Nephron (organoid): ENCODE data around the gene MLANA.

Source experiments
- H3K27ac Mint-ChIP-seq, 3 experiments: 2 replicates each; pipeline ENCODE4 v1.8.0; 2020; ENCODE audit warnings: mixed read lengths in 3 of 3, mild to moderate bottlenecking in 2 of 3, moderate library complexity in 1 of 3
- H3K27me3 Mint-ChIP-seq: 2 replicates; pipeline ENCODE4 v1.8.0; 2021; ENCODE audit warnings: low read depth, mild to moderate bottlenecking, moderate library complexity, mixed read lengths
- H3K36me3 Mint-ChIP-seq: 2 replicates; pipeline ENCODE4 v1.8.0; 2020; ENCODE audit warnings: low read depth, mixed read lengths
- H3K4me1 Mint-ChIP-seq: 2 replicates; pipeline ENCODE4 v1.8.0; 2020; ENCODE audit warnings: mixed read lengths
- H3K4me3 Mint-ChIP-seq, 3 experiments: 2 replicates each; pipeline ENCODE4 v1.8.0; 2020; ENCODE audit warnings: mild to moderate bottlenecking in 3 of 3, mixed read lengths in 3 of 3, moderate library complexity in 2 of 3
- H3K9me3 Mint-ChIP-seq: 2 replicates; pipeline ENCODE4 v1.8.0; 2020; ENCODE audit warnings: mixed read lengths
- CTCF ChIP-seq, 3 experiments: fragments of 200-600 bp; sonication (generic); IDR thresholded peaks; one replicate each; pipeline ENCODE4 v1.5.0; 2021; ENCODE audit warnings: antibody characterized with exemption in 3 of 3; ENCODE audit not compliant: unreplicated experiment in 3 of 3

Gene MLANA

GRCh38 chr9:5893134-5893505 lies 2.4 kb downstream of the MLANA start:
- Mint-ChIP-seq H3K36me3 (peaks cover 12% of the 10 kb centered on the region), H3K27ac (no peak overlapping the region), H3K27me3 (no peaks in the 10 kb centered on the region), H3K4me1 (peaks cover 21% of the 10 kb centered on the region), H3K4me3 (no peak overlapping the region), H3K9me3 (no peaks in the 10 kb centered on the region)
- TF ChIP-seq CTCF (IDR thresholded peaks at IDR 0.05; ENCODE audit: unreplicated experiment in 3 of 3), result no peak

DNA sequence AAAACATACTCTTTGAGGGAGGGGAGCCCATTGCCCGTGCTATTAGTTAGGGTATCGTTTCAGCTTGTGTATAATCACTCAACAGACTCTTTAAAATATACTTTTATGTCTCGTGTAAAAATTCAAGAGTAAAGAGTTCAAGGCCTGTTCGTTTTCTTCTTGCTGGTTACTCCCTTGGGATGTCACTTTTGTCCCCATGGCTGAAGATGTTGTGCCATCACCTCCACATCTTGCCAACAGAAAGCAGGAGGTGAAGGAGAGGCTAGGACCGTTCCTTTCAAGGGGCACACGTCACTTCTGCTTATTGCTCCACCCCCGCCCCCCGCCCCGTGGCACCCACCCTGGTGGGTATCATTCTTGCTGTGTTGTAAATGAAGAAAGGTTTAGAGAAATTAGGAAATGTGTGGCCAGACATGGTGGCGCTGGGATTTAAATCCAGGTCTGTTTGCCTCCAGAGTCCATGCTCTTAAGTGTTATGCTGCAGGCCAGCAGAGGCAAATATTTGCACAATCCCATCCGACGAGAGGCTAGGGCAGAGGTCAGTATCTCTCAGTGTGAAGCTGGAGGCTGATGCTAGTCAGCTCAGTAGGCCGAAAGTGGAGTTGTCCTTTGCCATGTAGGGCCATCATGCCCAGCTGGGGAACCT lies 3.0 kb downstream of the MLANA start:
- Mint-ChIP-seq H3K27me3 (no peaks in the 10 kb centered on the region), H3K36me3 (peaks cover 18% of the 10 kb centered on the region), H3K9me3 (no peaks in the 10 kb centered on the region), H3K4me1 (peaks cover 21% of the 10 kb centered on the region), H3K27ac (no peak overlapping the region), H3K4me3 (no peak overlapping the region)
- TF ChIP-seq CTCF (IDR thresholded peaks at IDR 0.05; ENCODE audit: unreplicated experiment in 3 of 3), result no peak

GRCh38 chr9:5894237-5894959 lies 3.7 kb downstream of the MLANA start:
- Mint-ChIP-seq H3K27me3 (no peaks in the 10 kb centered on the region), H3K27ac (no peak overlapping the region), H3K9me3 (no peaks in the 10 kb centered on the region), H3K36me3 (peaks cover 21% of the 10 kb centered on the region), H3K4me3 (no peak overlapping the region), H3K4me1 (peaks cover 21% of the 10 kb centered on the region)
- TF ChIP-seq CTCF (IDR thresholded peaks at IDR 0.05; ENCODE audit: unreplicated experiment in 3 of 3), result no peak

- Mint-ChIP-seq H3K9me3 (no peaks in the 10 kb centered on the region), H3K4me3 (no peak overlapping the region), H3K27me3 (no peaks in the 10 kb centered on the region), H3K36me3 (peaks cover 21% of the 10 kb centered on the region), H3K4me1 (peaks cover 25% of the 10 kb centered on the region), H3K27ac (no peak overlapping the region)
- no peak for TF ChIP-seq CTCF (IDR thresholded peaks at IDR 0.05; ENCODE audit: unreplicated experiment in 3 of 3)
Measured at GRCh38 chr9:5895782-5896181, 5.1 kb downstream of the MLANA start.

- no peak for TF ChIP-seq CTCF (IDR thresholded peaks at IDR 0.05; ENCODE audit: unreplicated experiment in 3 of 3)
- Mint-ChIP-seq H3K4me1 (peaks cover 20% of the 10 kb centered on the region), H3K4me3 (no peak overlapping the region), H3K27me3 (no peaks in the 10 kb centered on the region), H3K27ac (no peak overlapping the region), H3K9me3 (no peaks in the 10 kb centered on the region), H3K36me3 (peaks cover 21% of the 10 kb centered on the region)
Measured at GRCh38 chr9:5896863-5897262, 6.2 kb downstream of the MLANA start.

DNA sequence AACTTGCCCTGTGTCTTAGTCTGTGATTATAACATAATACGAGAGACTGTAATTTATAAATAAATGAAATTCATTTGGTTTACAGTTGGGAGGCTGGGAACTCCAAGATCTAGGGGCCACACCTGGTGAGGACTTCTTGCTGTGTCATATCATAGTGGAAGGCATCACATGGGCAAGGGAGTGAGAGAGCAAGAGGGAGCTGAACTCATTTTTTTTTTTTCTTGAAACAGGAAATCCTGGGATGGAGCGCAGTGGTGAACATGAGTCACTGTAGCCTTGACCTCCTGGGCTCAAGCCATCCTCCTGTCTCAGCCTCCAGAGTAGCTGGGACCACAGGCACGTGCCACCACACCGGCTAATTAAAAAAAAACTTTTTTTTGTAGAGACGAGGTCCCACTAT lies 7.2 kb downstream of the MLANA start:
- Mint-ChIP-seq H3K4me1 (peaks cover 10% of the 10 kb centered on the region), H3K27me3 (no peaks in the 10 kb centered on the region), H3K36me3 (peaks cover 21% of the 10 kb centered on the region), H3K9me3 (no peaks in the 10 kb centered on the region), H3K27ac (no peak overlapping the region), H3K4me3 (no peak overlapping the region)
- no peak for TF ChIP-seq CTCF (IDR thresholded peaks at IDR 0.05; ENCODE audit: unreplicated experiment in 3 of 3)
